LNCAP (cell line): ENCODE results near the gene DNAJC4.

ENCODE experiments used
- CTCF ChIP-seq: fragments of 450-650 bp; IDR thresholded peaks from 2 replicates; pipeline ENCODE4 v1.5.1; 2017; ENCODE audit warnings: mild to moderate bottlenecking

Gene DNAJC4

GRCh38 chr11:64245797-64246620, 15.7 kb downstream of the DNAJC4 start:
- TF ChIP-seq CTCF: no peak

- TF ChIP-seq CTCF: no peak
Observed at GRCh38 chr11:64246871-64247728, 16.8 kb downstream of the DNAJC4 start, which contains the start of gene PPP1R14B. PPP1R14B (minus strand) TSS chr11:64246943; CDS start chr11:64246673, 270 bp downstream.

- TF ChIP-seq CTCF: no peak
Observed at GRCh38 chr11:64247729-64248531, 17.6 kb downstream of the DNAJC4 start.

- TF ChIP-seq CTCF: no peak
Observed at GRCh38 chr11:64248578-64248977, 18.2 kb downstream of the DNAJC4 start.

- TF ChIP-seq CTCF: no peak
Observed at GRCh38 chr11:64249038-64249437, 18.7 kb downstream of the DNAJC4 start.

GRCh38 chr11:64249563-64250414, 19.4 kb downstream of the DNAJC4 start:
- no peak for TF ChIP-seq CTCF
